GM18498 (cell line): ENCODE results near the gene ZNF598.
"Not testable (repeated sequence)": the region's sequence is repeated elsewhere in the genome, so short reads cannot be mapped to it uniquely, and the experiment has no call there.

Source experiments
- ATAC-seq: cut with Tn5 transposase; IDR thresholded peaks from one replicate; pipeline ENCODE4 v1.9.1; 2021; ENCODE audit warnings: mild to moderate bottlenecking, moderate library complexity; ENCODE audit not compliant: unreplicated experiment

ZNF598 gene

DNA sequence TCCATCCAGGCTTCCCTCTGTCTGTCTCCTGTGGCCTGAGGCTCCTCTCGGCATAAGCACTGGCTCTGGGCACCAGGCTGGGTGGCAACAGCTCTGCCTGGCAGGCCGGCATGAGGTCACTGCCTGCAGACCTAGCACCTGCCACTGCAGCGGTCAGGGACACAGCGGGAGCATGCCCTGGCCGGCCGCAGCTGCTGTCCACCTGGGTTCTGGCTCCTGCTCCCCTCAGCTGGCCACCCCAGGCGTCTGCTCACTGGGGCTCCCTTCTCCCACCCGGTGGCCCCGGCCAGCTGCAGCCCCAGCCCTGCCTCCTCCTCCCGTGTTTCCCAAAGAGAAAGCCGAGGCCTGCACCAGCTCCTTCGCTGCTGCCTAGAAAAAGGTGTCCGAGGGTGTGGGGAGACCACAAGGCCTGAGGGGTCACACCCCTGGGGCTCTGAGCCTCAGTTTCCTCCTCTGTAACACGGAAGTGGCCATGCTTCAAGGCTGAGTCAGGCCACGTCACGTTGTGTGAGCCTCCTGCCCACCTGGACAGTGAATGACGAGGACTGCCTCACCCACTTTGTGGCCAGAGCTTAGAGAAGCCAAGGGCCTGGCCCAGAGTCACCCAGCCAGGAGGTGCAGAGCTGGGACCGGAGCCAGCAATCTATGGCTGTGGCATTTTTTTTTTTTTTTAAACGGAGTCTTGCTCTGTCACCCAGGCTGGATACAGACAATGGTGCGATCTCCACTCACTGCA, 31.3 kb upstream of the ZNF598 start:
- no peak for ATAC-seq

DNA sequence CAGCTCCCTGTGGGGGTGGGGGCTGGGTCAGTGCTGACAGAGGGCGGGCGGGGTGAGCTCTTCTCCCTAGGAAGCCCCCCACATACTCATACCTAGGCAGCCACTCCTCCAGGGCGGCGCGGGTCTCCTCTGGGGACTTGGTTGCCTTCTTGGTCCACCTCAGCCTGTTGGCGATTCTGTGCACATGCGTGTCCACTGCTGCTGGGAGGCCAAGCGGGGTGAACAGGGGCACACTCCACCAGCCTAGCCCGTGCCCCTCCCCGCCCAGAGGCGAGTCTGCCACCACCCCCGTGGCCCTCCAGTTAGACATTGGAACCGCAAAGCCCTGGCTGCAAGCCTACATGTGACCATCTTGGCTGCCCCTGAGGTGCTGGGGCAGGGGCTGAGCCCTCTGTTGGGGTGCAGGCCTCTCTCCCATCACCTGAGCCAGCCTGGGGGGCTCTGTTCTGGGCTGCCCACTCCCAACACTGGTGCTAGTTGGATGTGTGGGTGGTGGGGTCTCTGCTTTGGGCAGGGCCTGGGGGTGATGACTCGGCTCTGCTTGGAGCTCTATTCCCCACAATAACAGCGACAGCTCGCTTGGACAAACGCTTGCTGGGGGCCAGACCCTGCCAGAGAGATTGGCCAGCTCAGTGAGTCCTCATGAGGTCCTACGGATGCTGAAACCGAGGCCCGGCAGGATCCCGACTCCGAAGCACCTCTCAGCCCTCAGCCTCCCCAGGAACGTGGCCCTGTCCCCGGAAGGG, 30.6 kb upstream of the ZNF598 start:
- ATAC-seq: no peak

- no peak for ATAC-seq
Measured at GRCh38 chr16:2039274-2040031, 29.8 kb upstream of the ZNF598 start.

- ATAC-seq: no peak
Measured at GRCh38 chr16:2038382-2039231, 29.0 kb upstream of the ZNF598 start.

- no peak for ATAC-seq
Measured at GRCh38 chr16:2037647-2038381, 28.2 kb upstream of the ZNF598 start.

DNA sequence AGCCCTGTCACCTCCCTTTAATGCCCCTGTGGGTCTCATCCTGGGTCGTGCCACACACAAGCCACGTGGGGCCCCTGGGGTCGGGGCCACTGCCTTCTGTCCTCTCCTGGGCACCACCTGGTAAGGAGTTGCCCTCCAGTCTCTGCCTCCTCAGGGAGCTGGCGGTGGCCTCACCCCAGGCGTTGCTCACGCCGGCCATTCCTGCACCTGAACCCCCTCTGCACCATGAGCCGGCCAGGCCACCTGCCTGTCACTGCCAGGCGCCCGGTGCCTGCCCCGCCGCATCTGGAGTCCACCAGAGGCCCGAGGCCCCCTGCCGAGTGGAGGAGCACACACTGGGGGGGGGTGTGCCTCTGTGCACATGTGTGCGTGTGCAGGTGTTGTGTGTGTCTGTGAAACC, 27.5 kb upstream of the ZNF598 start:
- no peak for ATAC-seq

DNA sequence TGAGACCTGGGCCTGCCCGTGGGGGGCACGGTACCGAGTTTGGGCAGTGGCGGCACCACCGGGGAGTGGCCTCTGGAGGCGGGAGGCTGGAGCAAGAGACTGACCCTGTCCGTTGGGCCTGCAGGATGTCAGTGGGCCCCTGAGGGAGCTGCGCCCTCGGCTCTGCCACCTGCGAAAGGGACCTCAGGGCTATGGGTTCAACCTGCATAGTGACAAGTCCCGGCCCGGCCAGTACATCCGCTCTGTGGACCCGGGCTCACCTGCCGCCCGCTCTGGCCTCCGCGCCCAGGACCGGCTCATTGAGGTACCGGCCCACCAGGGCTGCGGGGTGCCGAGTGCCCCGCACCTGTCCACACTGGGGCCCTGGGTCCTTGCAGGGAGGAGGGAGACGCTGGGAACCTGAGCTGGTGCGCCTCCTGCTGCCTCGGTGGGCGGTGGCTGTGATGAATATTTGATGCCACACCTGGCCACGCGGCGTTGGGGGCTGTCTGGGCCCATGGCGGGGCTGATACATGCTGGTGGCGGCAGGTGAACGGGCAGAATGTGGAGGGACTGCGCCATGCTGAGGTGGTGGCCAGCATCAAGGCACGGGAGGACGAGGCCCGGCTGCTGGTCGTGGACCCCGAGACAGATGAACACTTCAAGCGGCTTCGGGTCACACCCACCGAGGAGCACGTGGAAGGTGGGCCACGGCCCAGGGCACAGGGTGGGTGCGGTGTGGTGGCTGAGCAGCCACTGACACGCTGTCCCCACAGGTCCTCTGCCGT, 26.8 kb upstream of the ZNF598 start:
- ATAC-seq: no peak

DNA sequence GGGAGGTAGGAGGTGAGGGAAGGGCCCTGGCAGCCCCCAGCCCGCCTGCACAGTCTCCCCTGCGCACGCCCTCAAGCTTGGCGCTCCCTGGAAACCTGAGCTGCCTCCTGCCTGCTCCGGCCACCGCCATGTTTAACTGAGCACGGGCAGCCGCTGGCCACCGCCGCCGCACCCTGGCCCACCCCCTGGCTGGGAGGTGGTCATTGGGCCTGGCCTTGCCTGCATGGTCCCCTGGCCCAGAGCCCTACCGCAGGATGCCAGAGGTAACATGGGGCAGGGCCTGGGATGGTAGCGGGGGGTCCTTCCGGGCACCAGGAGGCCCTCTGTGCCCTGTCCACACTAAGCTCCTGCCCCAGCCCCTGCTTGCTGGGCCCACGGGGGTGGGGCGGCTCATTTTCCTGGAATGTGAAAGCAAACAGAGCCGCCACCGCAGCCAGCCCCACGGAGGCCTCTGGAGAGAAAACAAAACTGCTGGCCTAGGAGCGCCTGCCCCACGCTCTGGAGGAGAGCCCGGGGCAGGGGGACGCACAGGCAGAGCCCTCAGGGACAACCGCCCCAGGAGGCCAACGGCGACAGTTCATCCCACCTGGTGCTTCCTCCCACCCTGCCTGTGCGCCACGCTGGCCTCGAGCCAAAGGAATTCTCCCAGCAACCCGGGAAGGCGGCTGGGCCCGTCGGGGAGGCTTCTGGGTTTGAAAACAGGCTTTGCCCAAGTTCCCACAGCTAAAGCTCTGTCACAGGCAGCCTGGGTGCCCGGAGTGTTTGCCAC, 26.0 kb upstream of the ZNF598 start:
- ATAC-seq: no peak

GRCh38 chr16:2034696-2035430, 25.2 kb upstream of the ZNF598 start:
- no peak for ATAC-seq

DNA sequence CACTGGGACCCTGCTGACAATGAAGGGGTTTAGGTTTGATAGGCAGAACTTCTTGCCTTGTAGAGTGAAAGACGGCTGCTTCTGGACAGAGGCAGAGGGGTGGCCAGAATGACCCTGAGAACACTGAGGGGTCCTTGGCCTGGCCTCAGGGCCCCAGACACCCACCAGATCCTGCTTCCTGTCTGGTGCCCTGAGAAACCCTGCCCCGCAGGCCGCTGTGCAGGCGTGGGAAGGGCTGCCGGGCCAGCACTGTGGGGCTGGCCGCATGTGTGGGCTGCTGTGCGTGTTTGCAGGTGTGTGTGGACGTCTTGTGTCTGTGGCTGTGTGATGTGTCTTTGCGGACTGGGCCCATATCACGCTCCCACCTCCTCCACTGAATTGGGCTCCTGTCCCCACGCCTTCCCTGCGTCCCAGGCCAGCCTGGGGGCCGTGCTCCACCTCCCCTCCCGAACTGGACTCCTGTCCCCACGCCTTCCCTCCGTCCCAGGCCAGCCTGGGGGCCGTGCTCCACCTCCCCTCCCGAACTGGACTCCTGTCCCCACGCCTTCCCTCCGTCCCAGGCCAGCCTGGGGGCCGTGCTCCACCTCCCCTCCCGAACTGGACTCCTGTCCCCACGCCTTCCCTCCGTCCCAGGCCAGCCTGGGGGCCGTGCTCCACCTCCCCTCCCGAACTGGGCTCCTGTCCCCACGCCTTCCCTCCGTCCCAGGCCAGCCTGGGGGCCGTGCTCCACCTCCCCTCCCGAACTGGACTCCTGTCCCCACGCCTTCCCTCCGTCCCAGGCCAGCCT, 24.5 kb upstream of the ZNF598 start:
- not testable (repeated sequence) for ATAC-seq

- ATAC-seq: no peak
Measured at GRCh38 chr16:2033057-2033908, 23.7 kb upstream of the ZNF598 start.

- ATAC-seq: no peak
Measured at GRCh38 chr16:2032285-2033056, 22.9 kb upstream of the ZNF598 start.

GRCh38 chr16:2031081-2031577, 21.5 kb upstream of the ZNF598 start:
- ATAC-seq: no peak

DNA sequence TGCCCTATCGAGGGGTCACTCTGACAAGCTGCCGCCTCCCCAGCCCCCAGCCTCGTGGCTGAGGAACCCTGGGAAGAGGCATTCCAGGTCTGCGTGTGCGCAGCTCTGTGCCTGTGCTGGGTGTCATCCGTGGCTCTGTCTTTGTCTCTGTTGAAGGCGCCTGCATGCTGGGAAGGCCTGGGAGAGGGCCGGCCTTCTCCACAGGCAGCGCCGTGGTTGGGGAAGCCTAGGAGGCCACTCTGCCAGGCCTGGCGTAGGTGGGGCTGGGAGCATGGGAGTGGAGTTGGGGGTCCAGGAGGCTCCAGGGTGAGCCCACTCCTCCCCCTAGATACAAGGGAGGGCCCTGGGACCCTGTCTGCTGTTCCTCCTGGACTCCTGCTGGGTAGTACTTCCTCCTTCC, 20.4 kb upstream of the ZNF598 start:
- no peak for ATAC-seq

DNA sequence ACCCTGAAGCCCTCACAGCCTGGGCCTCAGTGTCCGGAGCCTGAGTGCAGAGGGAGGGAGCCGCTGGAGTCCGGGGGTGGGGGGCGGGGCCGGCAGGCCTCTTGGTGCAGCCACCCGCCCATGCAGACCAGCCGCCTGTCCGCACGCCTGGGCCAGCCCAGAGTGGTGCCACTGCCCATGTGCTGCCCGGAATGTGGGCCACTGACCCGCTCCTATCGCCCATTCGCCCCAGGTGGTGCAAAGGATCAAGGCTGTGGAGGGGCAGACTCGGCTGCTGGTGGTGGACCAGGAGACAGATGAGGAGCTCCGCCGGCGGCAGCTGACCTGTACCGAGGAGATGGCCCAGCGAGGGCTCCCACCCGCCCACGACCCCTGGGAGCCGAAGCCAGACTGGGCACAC, 19.7 kb upstream of the ZNF598 start:
- no peak for ATAC-seq
